HFF-Myc (cell line): ENCODE results near the gene RXRA.

ENCODE experiments used
- DNase-seq: peaks from one replicate; pipeline ENCODE4 v3.0.0-alpha.2; 2011; ENCODE audit warnings: low read depth; ENCODE audit errors: extremely low read depth
- H3K4me3 ChIP-seq: replicated peaks from 2 replicates; pipeline ENCODE4 v1.5.1; 2011; ENCODE audit warnings: low read depth, mild to moderate bottlenecking, control low read depth, low read length
- CTCF ChIP-seq: IDR thresholded peaks from 2 replicates; pipeline ENCODE4 v1.5.1; 2012; ENCODE audit warnings: mild to moderate bottlenecking, low read depth, low read length, control low read depth; ENCODE audit errors: missing control alignments

Gene RXRA

GRCh38 chr9:134368571-134368970 lies 42.3 kb downstream of the RXRA start:
- no peak overlapping the region for H3K4me3 ChIP-seq
- no peak for TF ChIP-seq CTCF
- DNase-seq = no peak

GRCh38 chr9:134369416-134370212 lies 43.4 kb downstream of the RXRA start:
- H3K4me3 ChIP-seq = no peak overlapping the region
- TF ChIP-seq CTCF = no peak
- no peak for DNase-seq

GRCh38 chr9:134370213-134370492 lies 43.9 kb downstream of the RXRA start:
- TF ChIP-seq CTCF = no peak
- no peak for DNase-seq

GRCh38 chr9:134370638-134371037 lies 44.4 kb downstream of the RXRA start:
- TF ChIP-seq CTCF = no peak

More at GRCh38 chr9:134370213-134370492, 43.9 kb downstream of the RXRA start:
- no peak overlapping the region for H3K4me3 ChIP-seq

GRCh38 chr9:134371731-134372130 lies 45.5 kb downstream of the RXRA start:
- H3K4me3 ChIP-seq = no peak overlapping the region
- DNase-seq = no peak
- TF ChIP-seq CTCF = no peak

More at GRCh38 chr9:134370638-134371037, 44.4 kb downstream of the RXRA start:
- no peak for DNase-seq
- H3K4me3 ChIP-seq = no peak overlapping the region

GRCh38 chr9:134372581-134373267 lies 46.5 kb downstream of the RXRA start:
- no peak for TF ChIP-seq CTCF
- H3K4me3 ChIP-seq = no peak overlapping the region
- no peak for DNase-seq
